Activated T-cell treated with anti-CD3 and anti-CD28 coated beads for 48 hours (primary cell): ENCODE data around the gene CFAP57.
"Not testable (repeated sequence)": the region's sequence is repeated elsewhere in the genome, so short reads cannot be mapped to it uniquely, and the experiment has no call there.

Experiments
- DNase-seq: peaks from one replicate; pipeline ENCODE4 v3.0.0-alpha.2; 2020; ENCODE audit warnings: low read depth

Gene CFAP57

DNA sequence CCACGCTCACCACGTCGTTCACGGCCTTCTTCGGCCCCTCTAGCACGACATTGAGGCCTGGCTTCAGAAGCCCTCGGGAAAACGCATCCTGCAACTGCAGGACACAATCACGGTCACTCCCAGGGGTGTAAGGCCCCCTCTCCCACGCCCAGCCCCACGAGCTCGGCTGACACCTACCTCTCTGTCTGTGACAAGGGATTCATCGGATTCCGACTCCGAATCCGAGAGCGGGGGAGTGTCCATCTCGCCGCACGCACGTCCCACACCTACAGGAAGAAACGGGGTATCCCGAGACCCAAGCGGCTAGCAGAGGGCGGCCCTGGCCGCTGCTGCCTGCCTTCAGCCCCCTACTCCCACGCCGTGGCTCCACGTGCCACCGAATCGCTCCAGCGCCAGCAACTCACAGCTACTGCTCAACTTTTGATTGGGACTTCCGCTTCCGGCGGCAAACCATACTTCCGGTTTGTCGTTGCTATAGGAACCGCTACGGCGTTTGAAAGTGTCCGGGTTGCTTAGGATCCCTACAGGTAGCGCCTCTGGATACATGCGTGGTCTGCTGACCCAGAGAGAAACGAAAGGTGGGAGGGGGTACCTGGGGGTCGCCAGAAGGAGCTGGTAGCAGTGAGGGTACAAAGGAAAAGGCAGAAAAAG lies at the start of gene CFAP57, which contains the start of gene EBNA1BP2:
CFAP57 (plus strand) TSS at position 455 of the 651 bp plus-strand sequence. CDS start 424 bp downstream, outside the sequence.
EBNA1BP2 (minus strand) TSS at position 415 of the 651 bp plus-strand sequence; CDS start at position 243, 172 bp downstream.
- DNase-seq, result peak; percentile 86

DNA sequence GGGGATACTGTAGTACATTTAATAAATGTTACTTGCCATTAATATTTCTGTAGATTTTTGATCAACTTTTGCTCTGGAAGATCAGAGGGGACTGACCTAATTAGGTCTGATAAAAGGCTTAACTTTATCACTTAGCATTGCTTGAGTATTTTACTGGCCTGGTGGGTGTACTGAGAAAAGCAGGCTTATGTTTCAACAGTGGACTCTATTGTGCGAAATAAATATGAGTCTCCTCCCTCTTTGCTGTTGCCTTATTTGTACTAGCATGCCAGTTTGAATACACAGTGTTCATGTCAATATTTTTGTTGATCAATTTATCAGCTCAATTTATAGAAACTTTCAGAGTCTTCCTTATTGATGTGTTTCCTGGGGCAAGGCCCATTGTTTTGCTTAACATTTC lies 49.1 kb upstream of the CFAP57 start:
- no peak for DNase-seq

DNA sequence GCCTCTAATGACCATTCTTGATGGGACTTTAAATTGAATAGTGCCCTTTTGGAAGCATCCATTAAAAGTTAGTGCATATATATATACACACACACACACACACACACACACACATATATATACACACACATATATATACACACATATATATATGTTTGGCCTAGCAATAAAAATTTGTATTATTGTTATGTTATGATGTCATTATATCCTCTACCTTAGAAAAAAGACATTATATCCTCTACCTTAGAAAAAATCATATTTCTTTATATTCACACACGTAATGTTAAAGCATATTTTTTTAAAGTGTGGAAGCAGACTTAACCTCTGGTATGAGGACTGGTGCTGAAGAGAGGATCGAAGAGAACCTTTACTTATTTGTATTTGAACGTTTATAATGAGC lies 43.3 kb upstream of the CFAP57 start:
- no peak for DNase-seq

DNA sequence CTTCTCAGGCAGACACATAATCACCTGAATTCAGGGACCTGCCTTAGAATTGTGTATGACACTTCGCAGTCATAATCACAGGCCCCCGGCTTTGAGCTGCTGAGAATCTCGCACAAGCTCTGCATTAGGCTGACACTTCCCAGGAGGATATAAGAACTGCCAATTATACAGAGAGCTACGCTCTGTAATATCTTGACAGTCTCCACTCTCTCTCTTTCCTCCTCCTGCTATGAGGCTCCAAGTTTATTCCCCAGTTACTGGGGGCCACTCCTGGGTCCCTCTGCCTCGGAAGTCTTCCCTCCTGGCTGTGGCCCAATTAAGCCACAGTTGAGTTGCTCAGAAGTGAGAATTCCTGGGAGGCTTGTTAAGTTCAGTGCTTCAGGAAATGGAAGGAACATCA lies 42.7 kb upstream of the CFAP57 start:
- DNase-seq, result no peak

DNA sequence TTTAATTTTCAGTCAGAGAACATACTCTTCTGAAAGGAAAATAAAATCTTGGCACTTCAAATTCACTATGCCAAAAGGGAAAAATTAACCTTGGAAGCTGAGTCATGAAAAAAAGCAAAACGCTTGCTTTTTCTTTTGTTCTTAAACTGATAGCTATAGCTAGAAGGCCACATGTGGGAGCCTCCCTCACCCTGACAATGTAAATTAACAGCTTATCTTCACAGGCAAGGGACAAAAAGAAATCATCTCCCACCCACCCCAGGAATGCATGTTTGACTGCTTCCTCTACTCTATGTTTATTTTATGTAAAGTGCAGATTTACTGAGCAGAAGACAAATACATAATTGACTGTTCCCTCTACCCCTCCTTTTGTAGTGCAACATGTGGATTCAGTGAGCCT lies 38.1 kb upstream of the CFAP57 start:
- no peak for DNase-seq

DNA sequence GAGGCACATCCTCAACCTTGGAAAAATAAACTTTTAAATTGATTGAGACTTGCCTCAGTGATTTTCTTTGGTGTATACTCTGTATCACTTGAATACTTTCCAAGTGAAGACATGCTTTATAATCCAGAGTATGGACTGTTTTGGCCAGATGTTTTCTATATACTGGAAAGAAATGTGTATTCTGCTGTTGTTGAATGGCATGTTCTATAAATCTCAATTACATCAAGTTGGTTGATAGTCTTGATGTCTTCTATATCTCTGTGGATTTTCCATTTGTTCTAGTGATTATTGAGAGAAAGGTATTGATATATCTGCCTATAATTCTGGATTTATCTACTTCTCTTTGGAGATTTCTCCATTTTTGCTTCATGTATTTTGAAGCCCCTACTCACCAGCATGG lies 37.5 kb upstream of the CFAP57 start:
- DNase-seq, result no peak

DNA sequence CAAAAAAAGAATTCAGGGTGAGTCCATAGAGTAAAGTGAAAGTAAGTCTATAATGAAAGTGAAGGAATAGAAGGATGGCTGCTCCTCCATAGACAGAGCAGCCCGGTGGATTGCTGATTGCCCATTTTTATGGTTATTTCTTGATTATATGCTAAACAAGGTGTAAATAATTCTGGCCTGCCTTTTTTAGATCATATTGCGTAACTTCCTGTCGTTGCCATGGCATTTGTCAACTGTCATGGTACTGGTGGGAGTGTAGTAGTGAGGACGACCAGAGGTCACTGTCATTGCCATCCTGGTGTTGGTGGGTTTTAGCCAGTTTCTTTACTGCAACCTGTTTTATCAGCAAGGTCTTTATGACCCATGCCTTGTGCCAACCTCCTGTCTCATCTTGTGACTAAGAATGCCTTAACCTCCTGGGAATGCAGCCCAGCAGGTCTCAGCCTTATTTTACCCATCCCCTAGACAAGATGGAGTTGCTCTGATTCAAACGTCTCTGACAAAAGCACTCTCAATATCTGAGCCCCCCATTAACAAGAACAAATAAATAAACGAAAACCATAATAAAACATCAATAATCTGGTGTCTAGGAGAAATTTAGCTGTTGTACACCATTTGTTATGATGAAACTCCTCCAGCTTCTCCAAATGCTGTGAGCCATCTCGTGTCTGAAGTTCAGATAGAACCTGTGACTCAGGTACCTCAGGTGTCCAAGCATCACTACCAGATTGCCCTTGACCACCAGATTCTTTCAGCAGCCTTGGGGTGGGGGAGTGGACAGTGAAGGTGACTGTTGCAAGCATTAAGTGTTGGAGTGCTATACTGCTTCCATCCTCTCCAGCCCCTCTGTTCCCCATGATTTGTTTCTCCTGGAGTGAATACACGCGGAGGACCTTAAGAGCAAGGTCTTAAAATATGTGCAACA lies 36.0 kb upstream of the CFAP57 start:
- DNase-seq, result no peak

DNA sequence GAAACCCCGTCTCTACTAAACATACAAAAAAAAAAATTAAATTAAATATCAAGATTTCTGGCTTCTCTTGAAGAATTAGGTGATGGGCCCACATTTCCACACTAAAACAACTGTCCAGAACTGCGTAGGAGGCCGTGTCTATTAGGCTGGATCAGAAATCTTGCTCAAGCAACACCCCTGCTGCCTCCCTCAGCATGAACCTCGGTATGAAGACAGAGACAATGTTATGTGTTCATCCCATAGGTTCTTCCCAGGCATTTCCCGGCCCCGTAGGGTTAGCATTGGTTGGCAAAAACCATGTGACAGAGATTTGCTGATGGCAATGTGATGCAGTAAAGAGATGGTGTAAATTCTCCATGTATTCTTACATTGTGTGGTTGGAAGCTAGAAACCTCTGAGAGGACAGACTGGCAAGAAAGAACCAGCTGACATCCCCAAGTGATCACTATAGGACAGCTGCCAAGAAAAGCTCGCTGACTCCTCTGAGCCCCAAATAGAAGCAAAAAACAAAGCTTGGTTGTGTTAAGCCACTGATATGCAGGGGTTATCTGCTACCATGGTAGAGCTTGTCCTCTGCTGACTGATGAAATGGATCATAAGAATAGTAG lies 34.6 kb upstream of the CFAP57 start:
- DNase-seq, result no peak

DNA sequence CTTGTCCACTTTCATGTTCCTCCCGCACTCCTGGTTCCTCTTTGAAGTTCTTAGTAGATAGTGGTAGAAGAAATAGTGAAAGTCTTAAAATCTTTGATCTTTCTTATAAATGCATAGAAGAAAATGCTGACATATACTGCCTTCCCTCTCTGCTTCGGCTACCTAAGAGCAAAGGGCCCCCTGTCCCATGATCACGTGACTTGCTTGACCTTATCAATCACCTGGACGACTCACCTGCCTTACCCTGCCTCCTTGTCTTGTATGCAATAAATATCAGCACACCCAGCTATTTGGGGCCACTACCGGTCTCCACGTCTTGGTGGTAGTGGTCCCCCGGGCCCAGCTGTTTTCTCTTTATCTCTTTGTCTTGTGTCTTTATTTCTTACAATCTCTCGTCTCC lies 32.8 kb upstream of the CFAP57 start:
- not testable (repeated sequence) for DNase-seq

DNA sequence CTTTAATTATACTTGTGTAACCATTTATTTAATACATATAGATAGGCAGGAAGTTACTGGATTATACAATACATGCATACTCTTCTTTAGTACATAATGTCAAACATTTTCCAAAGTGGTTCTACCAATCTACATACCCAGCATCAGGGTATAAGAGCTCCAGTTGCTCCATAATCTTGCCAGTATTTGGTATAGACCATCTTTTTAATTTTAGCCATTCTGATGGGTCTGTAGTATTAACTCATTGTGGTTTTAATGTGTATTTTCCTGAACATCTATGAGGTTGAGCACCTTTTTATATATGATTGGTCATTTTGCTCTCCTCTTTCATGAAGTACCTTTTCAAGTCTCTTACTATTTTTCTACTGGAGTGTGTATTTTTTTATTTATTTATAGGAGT lies 32.1 kb upstream of the CFAP57 start:
- DNase-seq, result no peak

DNA sequence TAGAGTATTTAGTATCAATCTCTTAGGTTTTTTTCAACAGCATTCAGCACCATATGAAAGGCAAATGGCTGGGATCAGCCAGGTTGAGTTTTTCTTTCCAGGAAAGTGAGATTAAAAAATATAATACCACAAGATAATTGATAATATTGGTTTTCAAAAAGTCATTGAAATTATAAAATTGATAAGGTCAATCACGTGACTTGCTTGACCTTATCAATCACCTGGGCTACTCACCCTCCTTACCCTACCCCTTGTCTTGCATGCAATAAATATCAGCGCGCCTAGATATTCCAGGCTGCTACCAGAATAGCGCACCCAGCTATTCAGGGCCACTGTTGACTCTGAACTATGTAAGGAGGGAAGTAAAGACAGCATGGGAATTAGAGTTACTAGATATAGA lies 31.5 kb upstream of the CFAP57 start:
- no peak for DNase-seq

DNA sequence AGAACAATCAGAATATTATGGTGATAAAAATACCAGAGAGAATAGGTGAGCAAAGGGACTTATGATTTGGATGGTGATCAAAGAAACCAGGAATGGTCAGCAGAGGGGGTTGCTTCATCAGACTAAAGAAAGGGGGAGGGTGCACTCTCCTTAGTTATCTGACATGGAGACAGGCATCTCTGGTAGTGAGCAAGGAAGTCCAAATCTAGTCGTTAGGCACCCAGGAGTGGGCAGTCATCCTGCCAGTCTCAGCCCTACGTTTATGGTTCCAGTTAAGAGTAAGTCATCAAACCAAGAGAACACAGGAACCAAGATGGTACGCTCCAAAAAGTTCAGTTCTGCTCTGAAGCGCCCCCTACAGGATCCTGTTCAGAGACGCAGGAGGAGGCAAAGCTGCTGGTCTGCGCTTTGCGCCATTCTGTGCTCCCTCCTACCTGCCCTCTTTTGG lies 28.7 kb upstream of the CFAP57 start:
- DNase-seq, result no peak

DNA sequence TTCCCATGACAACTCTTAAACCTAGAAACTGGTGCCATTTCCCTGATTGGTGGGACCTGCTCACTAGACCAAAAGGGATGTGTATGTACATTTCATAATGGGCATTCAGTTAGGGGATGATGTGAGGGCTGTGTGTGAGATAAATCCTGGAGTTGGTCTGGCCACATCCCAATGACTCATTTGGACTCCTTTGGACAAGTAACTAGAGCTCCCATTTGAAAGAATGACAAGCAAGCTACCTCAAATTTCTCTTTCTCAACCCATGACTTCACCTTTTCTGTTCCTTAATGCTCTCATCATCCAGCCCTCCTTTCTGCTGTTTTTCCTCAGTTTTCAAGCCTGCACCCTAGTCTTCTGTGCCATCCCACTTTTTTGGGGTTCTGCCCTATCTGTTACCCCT lies 27.9 kb upstream of the CFAP57 start:
- no peak for DNase-seq

DNA sequence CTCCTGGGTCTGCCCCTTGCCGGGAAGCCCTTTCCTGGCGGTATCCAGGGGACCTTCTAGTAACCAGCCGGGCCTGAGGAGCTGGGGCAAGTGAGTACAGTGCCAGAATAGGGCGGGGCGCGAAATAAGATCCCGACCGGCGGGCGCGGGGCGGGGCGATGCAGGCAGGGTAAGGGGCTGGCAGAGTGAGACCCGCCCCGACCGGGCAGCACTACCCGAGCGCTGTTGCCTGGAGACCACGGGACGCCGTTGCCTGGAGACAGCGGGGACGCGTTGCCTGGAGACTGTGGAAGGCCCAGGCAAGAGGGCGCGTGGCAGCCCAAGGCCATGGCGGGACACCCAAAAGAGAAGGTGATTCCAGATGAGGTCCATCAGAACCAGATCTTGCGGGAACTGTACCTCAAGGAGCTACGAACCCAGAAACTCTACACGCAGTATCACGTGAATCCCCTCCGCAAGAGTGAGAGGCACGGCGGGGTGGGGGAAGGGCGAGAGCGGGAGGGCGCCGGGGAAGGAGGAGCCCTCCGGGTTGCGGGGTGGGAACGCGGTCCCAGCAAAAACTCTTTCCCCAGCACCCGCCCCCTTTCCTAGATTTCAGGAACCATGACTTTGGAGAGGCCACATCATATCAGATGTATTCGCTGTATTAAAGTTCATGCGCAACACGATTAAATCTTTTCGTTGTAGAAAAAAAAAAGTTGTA lies 24.4 kb upstream of the CFAP57 start:
- peak; percentile 50 for DNase-seq

DNA sequence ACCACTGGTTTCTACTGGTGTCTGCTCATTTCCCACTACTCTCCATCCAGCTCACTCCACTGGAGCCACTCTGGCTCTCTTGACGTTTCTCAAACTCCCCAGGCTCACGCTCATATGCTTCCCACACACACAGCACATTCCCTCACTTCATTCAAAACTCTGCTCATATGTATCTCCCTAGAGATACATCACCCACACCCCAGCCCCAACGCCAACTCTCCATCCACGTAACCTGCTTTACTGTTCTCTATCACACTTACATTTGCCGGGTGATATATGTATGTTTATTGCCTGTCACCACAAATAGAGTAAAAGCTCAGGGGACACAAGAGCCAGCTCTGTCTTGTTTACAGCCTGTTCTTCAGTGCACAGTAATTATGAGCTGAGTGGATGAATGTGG lies 22.2 kb upstream of the CFAP57 start:
- no peak for DNase-seq

DNA sequence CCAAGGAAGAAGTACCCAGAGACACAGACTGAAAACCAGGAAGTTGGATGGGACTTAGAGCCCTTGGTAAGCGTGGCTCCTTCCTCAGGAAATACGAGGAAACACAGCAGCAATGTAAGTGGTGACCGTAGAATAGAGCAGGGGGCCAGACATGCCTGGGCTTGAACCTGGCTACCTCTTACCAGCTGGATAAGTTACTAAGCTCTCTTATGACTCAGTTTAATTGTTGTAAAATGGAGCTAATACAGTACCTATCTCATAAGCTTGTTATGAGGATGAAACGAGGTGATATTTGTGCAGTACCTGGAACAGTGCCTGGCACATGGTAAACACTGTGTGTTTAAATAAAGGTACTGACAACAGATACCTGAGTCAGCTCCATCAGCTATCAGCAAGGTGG lies 19.3 kb upstream of the CFAP57 start:
- DNase-seq, result no peak

DNA sequence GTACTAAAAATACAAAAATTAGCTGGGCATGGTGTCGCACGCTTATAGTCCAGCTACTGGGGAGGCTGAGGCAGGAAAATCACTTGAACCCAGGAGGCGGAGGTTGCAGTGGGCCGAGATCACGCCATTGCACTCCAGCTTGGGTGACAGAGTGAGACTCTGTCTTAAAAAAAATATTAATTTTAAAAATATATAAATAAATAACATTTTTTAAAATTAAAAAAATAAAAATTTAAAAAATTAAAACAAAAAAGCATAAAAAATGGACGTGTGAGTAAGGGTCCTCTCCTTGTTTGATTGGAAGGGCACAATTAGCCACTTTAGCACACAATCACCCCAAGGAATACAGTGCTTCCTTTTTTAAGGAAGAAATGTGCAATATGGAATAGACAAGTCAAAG lies 18.7 kb upstream of the CFAP57 start:
- no peak for DNase-seq

DNA sequence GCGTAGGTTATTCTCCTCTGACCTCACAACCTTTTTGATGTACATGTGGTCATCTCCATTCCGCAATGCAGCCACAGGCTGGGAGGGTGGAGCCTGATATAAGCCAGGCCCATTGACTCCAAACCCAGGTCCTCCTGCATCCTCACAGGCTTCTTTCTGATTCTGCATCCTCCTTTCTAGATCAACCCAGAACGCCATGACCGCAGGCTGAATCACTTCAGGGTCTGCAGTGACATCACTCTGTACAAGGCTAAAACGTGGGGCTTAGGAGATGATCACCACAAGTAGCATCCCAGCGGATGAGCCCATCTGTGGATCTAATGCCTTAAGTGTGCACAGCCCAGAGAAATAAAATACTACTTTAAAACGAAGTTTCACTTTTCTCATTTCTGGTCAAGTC lies 16.1 kb upstream of the CFAP57 start:
- DNase-seq, result no peak

DNA sequence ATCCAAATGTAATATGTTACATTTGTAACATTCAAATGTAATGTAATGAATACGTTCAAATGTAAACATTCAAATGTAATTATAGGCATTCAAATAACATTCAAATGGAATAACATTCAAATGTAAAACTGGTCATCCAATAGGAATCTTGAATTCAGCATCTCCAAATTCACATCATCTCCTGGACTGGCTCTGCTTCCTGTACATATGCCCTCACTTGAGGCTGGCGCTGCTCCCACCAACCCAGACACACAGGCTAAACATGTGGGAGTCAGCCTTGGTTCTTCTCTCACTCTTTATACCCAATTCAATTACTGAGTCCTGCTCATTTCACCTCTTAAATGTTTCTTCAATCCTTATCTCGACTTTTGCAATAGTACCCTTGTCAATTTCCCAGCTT lies 7.0 kb upstream of the CFAP57 start:
- DNase-seq, result no peak

DNA sequence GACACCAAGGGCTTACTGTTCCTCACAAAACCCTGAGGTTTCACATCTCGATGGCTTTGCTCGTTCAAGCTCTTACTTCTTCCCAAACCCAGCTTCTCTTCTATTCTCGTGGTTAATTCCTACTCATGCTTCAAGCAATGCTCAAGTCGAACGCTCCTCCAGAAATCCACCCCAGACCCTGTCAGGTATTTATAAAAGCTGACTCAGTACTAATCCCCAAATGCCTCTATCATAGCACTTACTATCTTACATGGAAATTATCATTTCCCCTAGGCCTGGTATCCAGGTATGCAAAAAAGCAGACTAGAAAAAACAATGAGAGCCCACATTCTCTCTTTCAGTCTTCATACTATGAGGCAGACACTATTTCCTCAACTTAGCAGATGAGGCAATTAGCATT lies 6.4 kb upstream of the CFAP57 start:
- no peak for DNase-seq

DNA sequence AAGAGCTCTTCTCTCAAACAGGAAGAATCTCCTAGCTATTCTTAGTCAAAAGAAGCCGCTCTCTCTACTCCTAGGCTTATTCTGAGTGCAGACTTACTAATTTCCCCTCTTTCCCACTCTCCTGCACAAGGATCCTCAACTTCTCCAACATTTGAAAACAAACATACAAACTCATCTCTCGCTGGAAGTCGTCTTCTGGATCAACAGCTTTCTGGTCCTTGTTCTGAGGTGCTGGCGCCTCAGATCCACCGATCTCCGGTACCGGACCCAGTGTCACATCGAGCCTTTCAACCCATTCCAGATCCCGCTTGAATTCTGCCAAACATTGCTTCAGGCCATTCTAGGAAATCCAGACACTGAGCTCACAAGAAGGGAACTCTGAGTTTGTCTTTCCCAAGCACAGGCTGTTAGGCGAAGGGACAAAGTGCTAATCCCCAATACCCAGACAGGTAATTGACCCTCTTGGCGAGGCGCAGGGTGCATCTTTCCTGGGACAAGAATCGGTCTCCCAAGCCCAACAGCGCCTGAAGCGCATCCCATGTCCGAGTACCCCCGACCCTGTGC lies 736 bp upstream of the CFAP57 start:
- DNase-seq, result no peak

DNA sequence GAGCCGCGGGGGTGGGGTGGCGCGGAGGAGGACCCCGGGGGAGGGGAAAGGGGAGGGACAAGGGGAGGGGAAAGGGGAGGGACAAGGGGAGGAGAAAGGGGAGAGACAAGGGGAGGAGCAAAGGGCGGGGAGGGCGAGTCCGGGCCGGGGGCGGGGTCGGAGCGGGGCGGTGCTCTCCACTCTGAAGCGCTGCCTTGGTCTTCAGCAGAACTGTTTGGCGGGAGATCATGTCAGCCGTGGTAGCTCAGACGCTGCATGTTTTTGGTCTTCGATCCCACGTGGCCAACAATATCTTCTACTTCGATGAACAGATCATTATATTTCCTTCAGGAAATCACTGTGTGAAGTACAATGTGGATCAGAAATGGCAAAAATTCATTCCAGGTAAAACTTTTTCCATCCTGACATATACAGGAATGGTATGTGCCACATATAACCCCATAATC lies 420 bp downstream of the CFAP57 start:
- DNase-seq, result peak; percentile 78
